NCI-H1092 treated with DMSO at 0.1 percent for 48 hours (cell line): ENCODE measurements around the gene CAV3.

Experiments
- DNase-seq: peaks from one replicate; lab custom pipeline; 2025; lab: John Stamatoyannopoulos, UW

Gene CAV3

GRCh38 chr3:8761866-8762265 lies 28.3 kb downstream of the CAV3 start:
- DNase-seq = no peak

DNA sequence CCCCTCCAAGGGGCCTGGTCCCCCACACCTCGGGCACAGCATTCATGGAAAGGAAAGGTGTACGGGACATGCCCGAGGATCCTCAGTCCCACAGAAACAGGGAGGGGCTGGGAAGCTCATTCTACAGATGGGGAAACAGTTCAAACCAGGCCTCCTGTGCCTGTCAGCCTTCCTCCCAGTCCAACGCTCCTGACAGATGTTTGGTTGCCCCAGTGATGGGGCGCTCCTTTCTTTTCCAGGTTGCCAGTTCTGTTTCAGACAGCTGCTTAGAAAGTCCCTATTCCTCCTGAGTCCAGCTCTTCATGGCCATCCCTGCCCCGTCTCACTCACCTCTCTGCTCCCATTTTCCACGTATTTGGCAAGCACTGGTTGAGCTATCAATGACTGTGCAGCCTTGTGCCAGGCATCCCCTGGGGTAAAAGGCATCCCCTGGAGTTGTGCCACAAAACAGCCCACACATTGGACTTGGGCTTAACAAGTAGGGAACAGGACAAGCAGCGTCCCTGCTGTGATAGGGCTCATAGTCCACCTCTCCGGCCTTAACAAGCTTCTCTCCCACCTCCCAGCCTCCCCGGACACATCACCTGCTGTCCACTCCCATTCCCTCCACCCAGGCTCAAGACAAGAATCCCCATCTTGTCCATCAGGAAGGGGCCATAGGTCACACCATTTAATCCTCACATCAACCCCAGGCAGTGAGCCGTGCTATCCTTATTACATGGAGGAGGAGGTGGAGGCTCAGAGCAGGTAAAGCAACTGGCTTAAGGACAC lies 29.2 kb downstream of the CAV3 start:
- no peak for DNase-seq

GRCh38 chr3:8764528-8764927 lies 30.9 kb downstream of the CAV3 start:
- DNase-seq = no peak

DNA sequence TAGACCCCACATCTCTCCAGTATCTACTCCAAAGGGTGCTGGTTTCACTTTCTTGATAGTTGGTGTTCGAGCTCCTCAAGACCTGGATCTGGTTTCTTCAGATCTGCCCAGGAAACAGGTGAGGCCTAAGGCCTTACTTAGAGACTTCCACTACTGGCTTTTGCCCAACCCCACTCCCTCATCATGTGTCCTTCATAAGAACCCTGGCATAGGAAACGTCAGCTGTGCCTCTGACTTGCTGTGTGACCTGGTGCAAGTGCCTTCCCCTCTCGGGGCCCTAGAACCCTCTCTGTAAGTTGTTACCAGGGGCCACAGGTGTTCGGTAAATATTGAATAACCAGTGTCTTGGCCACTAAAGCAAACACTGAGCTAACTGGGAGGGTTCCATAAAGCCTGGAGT lies 31.9 kb downstream of the CAV3 start:
- DNase-seq = no peak

- no peak for DNase-seq
These were observed 32.5 kb downstream of the CAV3 start for GRCh38 chr3:8766148-8766547.

GRCh38 chr3:8767256-8767666 lies 33.7 kb downstream of the CAV3 start:
- peak; percentile 23 for DNase-seq

DNA sequence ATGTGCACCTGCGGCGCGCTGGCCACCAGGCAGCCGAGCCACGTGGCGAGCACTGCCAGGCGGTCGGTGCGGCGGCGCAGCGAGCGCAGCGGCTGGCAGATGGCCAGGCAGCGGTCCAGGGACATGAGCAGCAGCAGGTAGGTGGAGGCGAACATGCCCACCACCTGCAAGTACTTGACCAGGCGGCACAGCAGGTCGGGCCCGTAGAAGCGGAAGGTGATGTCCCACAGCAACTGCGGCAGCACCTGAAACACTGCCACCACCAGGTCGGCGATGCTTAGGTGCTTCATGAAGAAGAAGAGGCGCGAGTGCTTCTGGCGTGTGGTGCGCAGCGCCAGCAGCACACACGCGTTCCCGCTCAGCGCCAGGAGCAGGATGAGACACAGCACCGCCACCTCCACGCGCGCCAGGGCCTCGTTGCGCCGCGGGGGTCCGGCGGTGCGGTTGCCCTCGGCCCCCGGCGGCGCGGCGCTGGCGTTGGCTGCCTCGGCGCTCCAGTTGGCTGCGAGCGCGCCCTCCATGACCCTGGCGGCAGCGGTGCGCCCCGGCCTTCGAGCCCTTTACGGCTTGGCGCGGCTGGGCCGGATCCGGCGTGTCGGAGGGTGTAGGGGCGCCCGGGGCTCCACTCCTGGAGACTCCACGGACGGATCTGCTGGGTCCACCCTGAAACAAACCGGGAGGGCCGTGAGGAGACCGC lies 34.2 kb downstream of the CAV3 start:
- peak; percentile 40 for DNase-seq

- no peak for DNase-seq
These were observed 34.9 kb downstream of the CAV3 start for GRCh38 chr3:8768364-8769087.

GRCh38 chr3:8769088-8769822 lies 35.7 kb downstream of the CAV3 start, which contains the start of gene OXTR:
Gene OXTR, minus strand, starts transcription at chr3:8769613. Its CDS starts 1,426 bp downstream, at chr3:8768187.
- DNase-seq = peak; percentile 50

DNA sequence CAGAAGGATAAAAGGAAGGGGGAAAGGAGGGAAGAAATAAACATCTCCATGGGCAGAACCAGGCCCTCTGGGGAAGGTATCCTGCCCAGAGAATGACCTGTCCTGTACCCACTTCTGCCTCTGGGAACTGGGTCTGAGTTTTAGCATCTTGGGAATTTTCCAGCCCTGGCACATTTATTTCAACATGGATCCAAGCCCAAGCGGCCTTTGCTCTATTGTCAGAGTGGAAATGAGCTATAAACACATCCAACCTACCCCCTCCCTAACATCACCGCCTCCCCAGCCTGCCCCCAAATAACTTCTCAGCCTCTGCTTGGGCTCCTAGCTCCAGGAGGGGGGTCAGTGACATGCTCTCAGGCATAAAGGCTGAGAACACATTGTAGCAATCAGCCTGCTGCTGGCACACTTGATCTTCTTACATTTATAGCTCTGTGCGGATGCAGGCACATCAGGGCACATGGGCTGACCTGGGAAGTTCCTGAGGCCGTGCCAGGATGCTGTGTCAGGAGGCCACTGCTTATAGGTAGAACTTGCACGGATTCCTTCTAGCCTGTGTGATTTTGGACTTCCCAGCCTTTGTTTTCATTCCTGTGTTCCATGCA lies 40.4 kb downstream of the CAV3 start:
- DNase-seq = no peak

DNA sequence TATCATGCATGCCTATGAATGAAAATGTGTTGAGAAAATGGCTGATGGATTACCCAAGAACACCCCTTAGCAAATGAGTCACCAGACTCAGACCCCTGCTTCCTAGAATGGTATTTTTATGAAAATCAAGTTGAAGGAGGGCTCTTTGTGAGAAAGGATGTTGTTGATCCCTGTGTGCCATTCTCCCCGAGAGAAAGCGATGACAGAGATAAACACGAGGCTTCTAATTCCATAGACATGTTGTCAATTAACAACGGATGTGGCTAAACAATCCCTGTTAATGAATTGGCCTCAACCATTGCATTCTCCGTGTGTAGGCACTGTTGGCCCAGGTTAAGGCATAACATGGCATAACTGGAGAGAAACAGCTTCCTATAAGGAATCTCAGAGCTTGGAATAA lies 41.6 kb downstream of the CAV3 start:
- DNase-seq = no peak

GRCh38 chr3:8775602-8776001 lies 42.0 kb downstream of the CAV3 start:
- no peak for DNase-seq

GRCh38 chr3:8776406-8776805 lies 42.8 kb downstream of the CAV3 start:
- no peak for DNase-seq

DNA sequence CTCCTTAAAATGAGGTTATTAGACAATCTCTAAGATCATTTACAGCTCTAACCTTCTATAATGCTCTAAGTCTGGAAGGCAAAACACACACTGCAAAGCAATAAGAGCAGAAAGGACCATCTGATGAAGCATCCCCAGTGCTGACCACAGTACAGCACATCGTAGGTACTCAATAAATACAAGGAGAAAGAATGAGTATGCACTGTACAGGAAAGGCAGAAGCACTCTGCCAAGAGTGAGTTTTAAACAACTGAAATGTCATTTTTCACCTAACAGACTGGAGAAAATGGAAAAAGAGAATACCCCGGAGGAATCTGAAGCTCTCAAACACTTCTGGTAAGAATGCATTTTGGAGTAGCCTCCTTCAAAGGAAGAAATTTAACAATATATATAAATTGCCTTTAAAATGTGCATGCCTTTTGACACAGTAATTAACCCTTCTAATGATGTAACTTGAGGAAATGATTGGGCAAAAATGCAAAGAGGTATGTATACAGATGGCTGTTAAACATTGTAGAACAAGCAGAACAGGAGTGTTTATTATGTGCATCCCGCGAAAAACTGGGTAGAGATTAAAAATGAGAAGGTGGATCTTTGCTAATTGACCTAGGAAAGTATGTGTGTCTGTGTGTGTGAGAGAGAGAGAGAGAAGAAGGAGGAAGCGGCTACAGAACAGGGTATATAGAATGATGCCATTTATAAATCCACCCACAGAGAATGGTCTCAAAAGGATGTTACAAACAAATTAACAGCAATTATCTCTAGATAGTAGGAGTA lies 43.8 kb downstream of the CAV3 start:
- DNase-seq = no peak

- DNase-seq = no peak
These were observed 44.3 kb downstream of the CAV3 start for GRCh38 chr3:8777978-8778267.

- no peak for DNase-seq
These were observed 44.9 kb downstream of the CAV3 start for GRCh38 chr3:8778475-8778874.

DNA sequence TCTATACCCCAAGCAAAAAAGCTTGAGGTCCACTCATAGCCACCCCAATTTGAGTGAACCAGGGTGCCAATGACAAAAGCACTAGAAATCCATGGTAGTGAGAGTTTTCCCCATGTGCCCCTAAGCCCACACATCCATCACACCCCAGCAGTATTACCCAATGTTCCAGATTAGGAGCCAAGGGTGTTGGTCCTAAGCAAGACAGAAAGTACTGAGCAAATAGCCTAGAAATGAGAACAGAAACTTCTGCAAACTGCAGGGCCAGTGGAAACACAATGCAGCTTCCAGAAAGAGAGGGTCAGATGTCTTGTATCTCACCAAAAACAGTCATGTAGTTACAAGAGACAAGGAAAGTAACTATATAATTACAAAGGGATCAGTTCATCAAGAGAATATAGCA lies 46.7 kb downstream of the CAV3 start:
- DNase-seq = no peak

GRCh38 chr3:8784676-8785435 lies 51.3 kb downstream of the CAV3 start:
- DNase-seq = no peak

DNA sequence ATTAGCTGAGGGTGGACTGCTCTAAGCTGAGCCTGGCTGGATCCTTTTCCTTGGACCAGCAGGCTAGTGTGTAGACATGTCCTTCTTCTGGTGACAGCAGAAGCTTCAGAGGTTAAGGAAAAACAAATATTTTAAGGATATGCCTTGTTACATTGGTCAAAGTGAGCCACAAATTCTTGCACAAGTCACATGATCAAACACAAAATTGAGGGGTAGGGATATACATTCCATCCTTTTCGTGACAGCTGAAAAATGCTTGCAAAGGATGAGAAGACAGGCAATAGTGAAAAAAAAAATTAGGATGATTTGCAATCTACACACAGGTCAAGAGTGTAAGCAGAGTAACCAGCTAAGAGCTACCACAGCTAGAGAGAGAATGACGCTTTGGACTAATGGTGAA lies 56.9 kb downstream of the CAV3 start:
- no peak for DNase-seq

DNA sequence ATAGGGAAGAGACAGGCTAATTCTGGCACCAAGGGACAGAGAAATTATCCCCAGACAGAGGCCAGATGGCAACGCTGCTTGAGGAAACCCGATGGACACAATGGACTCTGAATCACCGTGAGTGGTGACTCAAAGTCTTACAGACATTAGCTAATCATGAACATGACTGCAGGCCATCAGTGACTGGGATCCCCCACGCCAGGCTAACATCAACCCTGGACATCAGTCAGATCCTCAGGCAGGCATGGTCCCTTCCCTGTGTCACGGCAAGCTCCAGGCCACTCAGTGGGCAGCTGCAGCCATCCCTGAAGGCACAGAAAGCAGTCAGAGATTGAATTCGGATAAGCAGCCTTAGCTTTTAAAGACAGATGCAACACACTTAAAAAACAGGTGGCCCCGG lies 59.6 kb downstream of the CAV3 start:
- no peak for DNase-seq
